GM19328 (cell line): ENCODE data around the gene ABL1.
"Not testable (repeated sequence)": the region's sequence is repeated elsewhere in the genome, so short reads cannot be mapped to it uniquely, and the experiment has no call there.

Source experiments
- ATAC-seq: cut with Tn5 transposase; IDR thresholded peaks from one replicate; pipeline ENCODE4 v1.9.1; 2021; ENCODE audit warnings: mild to moderate bottlenecking, moderate library complexity; ENCODE audit not compliant: unreplicated experiment

Gene ABL1

DNA sequence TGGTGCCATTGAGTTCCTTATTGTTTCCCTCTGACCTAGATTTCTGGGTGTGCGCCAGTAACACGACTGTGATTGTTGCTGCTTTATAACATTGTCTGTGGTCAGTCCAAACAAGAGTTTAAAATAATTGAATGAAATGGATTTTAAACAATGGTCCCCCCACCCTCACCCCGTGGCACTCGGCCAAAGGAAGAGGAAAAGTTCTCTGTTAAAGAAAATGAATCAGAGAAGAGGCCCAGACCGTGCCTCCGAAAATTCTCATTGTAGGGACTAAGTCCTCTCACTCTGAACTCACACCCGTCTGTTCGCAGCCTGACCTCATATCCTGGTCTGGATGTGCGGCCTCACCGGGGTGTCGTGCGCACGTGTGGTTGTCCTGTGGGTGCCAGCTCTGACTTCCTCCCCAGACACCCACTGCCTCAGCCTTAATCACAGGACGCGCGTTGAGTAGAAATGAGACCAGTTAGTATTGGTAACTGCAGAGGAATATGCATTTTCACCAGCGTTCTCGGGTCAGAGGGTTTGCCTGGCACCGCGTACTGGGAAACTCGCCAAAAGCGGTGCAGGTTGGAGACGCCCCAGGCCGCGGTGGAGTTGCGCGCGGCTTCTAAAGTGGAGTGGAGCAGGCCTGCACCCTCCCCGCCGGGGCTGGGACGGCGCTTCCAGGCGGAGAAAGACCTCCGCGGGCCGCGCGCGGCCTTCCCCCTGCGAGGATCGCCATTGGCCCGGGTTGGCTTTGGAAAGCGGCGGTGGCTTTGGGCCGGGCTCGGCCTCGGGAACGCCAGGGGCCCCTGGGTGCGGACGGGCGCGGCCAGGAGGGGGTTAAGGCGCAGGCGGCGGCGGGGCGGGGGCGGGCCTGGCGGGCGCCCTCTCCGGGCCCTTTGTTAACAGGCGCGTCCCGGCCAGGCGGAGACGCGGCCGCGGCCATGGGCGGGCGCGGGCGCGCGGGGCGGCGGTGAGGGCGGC, at the start of gene ABL1:
TSS of gene ABL1 (plus strand) at position 884 of the 966 bp plus-strand sequence. CDS start 193 bp downstream, outside the sequence.
- peak; percentile 57 for ATAC-seq

DNA sequence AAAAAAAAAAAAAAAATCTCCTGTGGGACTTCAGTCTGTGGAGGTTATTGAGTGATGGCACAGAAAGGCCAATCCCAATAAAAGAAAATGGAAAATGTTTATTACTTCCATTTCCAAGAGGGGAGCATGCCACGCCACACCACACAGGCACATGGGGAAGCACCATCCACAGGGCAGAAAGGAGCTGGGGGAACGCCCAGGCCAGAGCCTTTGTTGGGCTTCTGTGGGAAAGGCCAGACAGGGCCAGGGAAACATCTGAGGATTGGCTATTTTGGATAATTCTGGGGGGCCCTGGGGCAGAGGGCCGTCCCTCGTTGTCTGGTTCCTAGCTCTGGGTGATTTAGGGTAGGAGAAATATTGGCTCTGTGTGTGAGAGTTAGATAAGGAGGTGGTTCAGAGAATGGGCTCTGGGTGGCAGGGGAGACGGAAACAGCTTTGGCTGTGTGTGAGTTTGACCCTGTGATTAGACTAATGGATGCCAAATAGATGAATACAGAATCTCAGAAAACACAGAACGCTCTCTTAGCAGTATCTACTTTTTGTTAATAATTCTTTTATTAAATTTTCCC, 49.0 kb upstream of the ABL1 start:
- no peak for ATAC-seq

DNA sequence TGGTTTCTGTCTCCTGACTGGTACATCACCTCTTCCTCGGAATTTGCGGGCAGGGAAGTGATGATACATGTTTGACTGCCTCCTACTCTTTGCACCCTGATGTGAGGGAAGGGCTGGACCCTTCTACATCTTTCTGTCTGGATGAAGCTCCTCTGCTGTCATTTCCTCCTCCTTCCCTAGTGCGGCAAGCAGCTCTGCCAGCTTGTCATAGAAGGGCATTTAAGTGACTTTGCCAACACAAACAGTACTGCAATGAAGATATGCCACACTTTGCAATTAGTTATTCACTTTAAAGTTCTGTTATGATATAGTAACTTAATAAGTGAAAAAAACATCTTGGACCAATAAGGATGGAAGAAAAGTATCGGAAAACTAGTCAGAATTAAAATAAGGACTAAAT, 48.5 kb upstream of the ABL1 start:
- ATAC-seq = no peak

DNA sequence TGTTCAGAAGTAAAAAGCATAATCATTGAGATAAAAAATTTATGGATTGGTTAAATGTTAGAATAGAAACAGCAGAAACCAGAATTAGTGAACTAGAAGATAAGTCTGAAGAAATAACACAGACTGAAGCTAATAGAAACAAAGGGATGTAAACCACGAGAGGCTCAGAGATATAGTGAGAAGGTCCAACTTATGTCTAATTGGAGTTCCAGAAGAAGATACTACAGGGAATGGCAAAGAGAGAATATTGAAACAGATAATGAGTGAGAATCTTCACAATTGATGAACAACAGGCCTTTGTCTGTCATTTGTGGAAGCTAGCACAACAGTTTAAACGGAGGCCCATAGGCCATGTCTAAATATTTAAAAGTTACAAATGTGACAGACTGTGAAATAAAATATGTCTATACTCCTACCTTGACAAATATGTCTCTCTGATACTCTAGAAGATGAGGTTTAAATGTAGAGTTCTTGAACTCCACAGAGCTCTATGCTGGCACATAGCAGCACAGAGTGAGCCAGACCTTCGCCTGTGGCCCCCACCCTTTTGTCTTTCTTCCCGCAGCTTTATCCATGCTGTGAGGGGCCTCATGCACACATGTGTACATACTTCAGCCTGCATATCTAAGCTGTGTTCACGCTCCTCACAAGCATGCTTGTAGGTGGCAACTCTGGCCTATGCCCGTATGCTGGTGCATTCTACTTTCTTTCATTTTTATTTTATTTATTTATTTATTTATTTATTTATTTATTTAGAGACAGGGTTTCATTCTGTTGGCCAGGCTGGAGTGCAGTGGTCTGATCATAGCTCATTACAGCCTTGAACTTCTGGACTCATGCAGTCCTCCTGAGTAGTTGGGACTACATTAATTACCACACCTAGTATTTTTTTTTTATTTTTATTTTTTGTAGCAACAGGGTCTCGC, 45.0 kb upstream of the ABL1 start:
- ATAC-seq = no peak

DNA sequence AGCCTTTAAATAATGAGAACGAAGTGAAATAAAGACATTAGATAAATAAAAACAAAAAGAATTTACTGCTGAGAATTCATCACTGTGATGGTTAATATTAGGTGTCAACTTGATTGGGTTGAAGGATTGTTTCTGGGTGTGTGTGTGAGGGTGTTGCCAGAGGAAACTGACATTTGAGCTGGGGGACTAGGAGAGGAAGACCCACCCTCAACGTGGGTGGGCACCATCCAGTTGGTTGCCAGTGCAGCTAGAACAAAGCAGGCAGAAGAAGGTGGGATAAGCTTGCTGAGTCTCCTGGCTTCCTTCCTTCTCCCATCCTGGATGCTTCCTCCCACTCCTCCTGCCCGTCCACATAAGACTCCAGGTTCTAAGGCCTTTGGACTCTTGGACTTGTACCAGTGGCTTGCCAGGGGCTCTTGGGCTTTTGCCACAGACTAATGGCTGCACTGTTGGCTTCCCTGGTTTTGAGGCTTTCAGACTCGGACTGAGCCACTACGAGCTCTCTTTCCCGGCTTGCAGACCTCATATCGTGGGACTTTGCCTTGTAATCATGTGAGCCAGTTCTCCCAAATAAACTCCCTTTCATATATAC, 43.7 kb upstream of the ABL1 start:
- ATAC-seq = no peak

DNA sequence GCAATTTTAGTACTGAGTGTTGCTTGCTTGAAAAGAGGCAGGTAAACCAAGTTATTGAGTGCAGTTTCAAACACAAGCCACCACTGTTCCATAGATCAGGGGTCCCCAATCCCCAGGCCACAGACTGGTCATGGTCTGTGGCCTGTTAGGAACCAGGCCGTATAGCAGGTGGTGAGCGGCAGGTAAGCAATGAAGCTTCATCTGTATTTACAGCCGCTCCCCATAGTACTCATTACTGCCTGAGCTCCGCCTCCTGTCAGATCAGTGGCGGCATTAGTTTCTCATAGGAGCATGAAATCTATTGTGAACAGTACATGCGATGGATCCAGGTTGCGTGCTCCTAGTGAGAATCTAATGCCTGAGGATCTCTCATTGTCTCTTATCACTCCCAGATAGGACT, 41.5 kb upstream of the ABL1 start:
- no peak for ATAC-seq

DNA sequence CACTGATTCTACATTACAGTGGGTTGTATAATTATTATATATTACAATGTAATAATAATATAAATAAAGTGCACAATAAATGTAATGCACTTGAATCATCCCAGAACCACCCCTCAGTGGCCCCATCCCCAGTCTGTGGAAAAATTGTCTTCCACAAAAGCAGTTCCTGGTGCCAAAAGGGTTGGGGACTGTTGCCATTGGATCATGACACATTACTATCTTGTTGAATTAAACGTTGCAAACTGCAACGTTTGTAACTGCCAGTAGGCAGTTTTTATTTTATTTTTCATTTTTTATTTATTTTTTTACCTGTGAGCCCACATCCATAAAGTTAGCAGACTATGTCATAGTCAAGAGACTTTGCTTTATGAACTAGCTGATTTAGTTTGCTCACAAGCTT, 41.0 kb upstream of the ABL1 start:
- not testable (repeated sequence) for ATAC-seq

DNA sequence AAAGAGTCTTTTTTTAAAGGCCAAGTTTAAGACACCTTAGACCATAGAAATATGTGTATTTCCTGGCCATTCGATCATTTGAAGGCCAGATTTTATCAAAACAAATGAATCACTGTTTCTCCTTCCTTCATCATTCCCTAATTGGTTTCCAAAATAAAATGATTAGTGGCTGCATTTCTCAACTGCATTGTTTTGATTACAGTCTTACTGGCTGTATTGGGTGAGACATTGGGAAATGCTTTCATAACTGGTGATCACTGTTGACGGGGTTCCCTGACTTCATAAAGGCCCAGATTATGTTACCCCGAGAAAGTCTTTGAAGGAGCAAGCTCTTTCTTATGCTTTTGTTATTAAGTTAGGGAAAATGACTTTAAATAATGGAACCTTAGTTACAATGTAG, 40.6 kb upstream of the ABL1 start:
- not testable (repeated sequence) for ATAC-seq

DNA sequence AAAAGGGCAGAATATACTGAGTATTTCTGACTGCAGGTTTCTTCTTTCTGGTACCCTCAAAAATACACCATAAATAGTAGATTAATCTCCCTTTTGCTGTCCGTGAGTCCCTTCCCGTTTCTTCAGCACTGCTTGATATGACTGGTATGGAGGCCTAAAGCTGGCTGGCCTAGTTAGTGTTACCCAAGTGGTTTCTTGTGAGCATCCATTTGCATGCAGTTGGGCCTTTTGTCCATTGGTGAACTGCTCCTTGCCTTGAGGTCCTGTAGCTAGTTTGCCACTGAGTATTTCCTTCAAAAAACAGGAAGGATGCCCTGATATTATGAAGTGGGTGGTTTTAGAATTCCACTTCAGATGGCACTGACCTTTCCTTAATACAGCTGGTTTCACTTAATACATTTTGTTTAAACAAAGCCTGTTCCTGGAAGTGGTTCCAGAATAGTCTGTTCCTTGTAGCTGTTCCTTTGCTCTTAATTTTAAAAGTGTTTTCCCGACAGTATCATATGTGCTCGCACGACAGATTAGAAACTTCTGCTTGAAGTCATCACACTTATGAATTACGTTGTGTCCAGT, 40.0 kb upstream of the ABL1 start:
- no peak for ATAC-seq

DNA sequence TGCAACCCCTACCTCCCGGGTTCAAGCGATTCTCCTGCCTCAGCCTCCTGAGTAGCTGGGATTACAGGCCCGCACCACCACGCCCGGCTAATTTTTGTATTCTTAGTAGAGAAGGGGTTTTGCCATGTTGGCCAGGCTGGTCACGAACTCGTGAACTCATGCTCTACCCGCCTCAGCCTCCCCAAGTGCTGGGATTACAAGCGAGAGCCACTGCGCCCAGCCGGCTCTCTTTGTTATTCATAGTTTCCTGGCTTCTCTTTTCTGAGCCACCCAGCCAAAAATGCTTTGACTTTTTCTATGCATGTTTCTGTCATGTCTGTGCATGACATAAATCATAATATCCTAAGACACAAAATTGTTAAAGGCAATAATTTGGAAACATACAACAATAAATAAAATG, 31.9 kb upstream of the ABL1 start:
- ATAC-seq = not testable (repeated sequence)

DNA sequence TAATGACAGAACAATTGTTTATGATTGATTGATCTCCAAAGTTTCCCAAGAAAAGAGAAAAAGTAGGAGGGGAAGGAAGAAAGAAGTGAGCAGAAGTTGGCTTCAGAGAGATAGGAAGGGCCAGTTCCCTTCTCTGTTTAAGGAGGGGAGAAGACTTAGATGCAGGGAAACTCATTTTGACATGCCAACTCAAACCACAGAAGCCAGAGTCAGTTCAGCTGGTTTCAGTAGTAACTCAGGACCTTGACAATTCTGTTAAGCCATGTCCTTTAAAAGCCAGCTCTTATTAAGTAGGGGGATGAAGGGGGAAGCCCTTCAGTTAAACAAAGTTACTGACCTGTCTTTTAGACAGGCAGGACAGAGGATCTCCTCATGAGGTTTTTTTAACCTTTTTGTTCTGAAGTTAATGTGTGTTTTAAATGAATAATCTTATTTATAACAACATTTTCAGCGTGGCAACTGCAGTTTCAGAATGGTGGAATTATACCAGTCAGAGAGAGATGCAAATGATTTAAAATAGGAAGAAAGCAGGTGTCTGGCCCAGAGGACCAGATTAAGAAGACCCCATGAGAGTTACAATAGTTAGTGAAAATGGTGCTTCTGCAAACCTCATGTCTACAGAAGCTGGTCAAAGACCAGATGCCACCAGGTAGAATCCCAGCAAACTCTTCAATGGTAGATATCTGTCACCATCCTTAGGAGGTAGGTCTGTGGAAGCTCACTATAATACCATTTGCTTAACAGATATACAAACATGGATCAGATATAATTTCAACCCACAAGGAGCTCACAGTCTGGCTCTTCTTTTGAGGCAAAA, 29.3 kb upstream of the ABL1 start:
- ATAC-seq = no peak

DNA sequence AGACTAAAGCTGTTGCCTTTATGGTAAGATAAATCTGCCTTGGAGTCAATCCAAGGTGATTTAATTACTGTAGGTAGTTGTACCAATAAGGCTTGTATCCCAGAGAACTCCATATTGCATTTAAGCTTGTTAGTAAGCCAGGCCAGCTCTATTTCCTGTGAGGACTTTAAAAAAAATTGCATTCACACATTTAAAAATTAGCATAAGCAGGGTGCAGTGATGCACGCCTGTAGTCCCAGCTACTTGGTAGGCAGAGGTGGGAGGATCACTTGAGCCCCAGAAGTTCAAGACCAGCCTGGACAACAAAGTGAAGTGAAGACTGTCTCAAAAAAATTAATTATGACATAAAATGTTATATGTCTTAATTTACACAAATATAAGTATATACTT, 28.7 kb upstream of the ABL1 start:
- no peak for ATAC-seq

DNA sequence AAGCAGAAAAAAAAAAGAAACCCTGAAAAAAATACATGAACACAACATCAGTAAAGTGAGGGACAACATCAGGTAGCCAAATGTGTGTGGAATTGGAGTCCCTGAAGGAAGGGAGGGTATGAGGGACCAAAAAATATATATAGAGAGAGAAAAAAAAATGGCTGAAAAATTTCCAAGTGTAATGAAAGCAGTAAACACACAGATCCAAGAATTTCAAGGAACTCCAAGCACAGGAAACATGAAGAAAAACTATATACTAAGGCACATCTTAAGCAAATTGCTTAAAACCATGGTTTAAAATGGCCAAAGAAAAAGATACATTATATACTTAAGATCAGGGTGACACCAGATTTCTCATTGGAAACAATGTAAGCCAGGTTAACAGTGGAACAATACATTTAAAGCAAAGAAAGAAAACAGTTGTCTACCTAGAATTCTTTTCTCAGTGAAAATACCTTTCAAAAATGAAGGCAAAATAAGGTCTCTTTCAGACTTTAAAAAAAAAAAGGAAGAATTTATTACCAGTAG, 24.4 kb upstream of the ABL1 start:
- ATAC-seq = no peak

DNA sequence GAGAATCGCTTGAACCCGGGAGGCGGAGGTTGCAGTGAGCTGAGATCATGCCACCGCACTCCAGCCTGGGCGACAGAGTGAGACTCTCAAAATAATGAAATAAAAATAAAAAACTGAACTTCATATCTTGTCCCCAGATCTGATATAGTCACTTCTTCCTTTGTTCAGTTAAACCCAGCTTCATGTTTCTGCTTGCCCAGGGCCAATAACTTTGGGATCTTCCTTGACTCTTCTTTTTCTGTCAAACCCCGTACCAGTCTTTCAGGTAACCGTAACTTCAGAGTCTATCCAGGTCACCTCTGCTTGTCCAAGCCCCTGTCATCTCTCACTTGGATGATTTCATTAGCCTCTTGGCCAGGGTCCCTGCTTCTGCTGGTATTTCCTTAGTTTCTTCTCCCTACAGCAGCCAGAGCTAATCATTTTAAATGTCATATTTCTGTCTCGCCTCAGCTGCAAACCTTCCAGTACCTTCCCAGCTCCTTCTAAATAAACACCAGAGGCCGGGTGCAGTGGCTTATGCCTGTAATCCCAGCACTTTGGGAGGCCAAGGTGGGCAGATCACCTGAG, 19.7 kb upstream of the ABL1 start:
- ATAC-seq = no peak

DNA sequence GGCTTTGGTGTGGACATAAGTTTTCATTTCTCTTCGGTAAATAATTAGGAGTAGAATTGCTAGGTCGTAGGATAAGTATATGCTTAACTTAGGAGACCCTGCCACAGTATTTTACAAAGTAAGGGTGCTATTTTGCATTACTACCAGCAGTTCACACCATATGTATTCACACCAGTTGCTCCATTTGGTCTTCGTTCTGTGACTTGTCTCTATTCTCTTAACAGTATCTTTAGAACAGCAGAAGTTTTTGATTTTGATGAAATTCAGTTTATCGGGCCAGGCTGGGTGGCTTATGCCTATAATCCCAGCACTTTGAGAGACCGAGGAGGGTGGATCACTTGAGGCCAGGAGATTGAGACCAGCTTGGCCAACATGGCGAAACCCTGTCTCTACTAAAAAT, 17.1 kb upstream of the ABL1 start:
- ATAC-seq = no peak

DNA sequence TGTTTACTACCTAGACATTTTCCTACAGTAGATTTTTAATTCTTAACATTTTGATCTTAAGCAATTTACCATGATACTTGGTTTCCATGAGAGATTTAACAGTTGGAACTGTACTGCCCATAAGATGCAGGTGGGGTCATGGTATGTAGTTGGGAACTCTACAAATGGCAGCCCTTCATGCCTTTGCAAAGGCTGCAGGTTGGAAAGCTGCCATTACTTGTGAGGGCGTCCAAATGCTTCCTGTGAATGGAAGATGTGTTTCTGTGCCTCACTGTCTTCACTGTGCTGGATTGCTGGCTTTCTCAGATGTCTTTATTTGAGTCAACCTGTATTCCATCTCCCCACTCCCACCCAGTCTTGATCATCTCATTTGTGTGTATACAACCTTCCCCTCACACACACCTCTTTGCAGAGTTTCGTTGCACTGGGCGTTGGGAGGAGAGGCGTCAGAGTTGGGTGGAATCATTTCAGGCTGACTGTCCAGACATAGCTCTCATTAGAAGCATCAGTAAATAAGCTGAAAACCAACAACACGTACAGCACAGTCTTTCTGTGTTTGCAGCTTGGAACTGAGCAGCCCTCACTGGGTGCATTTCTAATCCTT, 14.8 kb upstream of the ABL1 start:
- ATAC-seq = no peak

DNA sequence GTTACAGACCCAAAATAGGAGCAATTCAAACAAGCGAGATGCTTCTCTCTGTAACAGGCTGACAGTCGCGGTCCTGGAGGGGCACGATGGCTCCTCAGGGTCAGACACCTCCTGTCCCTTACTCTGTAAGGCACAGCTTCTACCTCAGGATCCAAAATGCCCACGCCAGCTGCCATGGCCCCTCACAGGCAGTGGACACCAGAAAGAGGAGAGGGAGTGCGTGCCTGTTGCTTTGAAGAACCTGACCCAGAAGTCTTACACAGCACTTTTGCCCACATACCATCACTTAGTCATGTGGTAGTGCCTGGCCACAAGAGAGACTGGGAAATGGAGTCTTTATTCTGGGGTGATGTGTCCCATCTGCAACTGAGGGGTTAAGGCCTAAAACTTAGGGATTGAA, 11.6 kb upstream of the ABL1 start:
- ATAC-seq = no peak

DNA sequence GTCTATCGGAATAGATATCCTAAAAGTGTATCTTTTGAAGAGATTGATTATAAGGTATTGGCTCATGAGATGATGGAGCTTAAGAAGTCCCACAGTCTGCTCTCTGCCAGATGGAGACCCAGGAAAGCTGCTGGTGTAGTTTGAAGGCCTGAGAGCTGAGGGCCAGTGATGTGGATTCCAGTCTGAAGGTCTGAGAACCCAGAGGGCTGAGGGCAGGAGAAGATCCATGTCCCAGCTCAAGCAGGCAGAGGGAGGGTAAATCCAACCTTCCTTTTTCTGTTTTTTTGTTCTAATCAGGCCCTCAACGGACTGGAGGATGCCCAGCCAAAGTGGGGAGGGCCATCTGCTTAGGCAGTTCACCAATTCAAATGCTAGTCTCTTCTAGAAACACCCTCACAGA, 11.0 kb upstream of the ABL1 start:
- ATAC-seq = no peak
